BE2C (cell line): ENCODE data around the gene MAML2.

Experiments used
- DNase-seq: peaks from one replicate; pipeline ENCODE4 v3.0.0-alpha.2; 2020
- H3K27me3 ChIP-seq: fragments of 250-450 bp; sonication (Bioruptor Pico); 2 replicates; pipeline ENCODE4 v1.5.1; 2020; ENCODE audit warnings: mild to moderate bottlenecking
- H3K36me3 ChIP-seq: fragments of 250-450 bp; sonication (Bioruptor Pico); 2 replicates; pipeline ENCODE4 v1.5.1; 2020; ENCODE audit warnings: mild to moderate bottlenecking
- H3K4me1 ChIP-seq: fragments of 250-450 bp; sonication (Bioruptor Pico); 2 replicates; pipeline ENCODE4 v1.5.1; 2020
- H3K4me3 ChIP-seq: 2 replicates; pipeline ENCODE4 v1.5.1; 2011; ENCODE audit warnings: low read depth, low read length
- H3K9me3 ChIP-seq: fragments of 250-450 bp; sonication (Bioruptor Pico); 2 replicates; pipeline ENCODE4 v1.5.1; 2020
- CTCF ChIP-seq: IDR thresholded peaks from 2 replicates; pipeline ENCODE4 v1.5.1; 2012; ENCODE audit warnings: mild to moderate bottlenecking, low read depth, low read length

The MAML2 gene

GRCh38 chr11:96063053-96063452 lies 279.9 kb downstream of the MAML2 start:
- no peak for TF ChIP-seq CTCF

GRCh38 chr11:96062134-96062533 lies 280.9 kb downstream of the MAML2 start:
- no peak for DNase-seq
- Histone ChIP-seq H3K4me1 (peaks cover 8% of the 10 kb centered on the region), H3K4me3 (no peak overlapping the region), H3K36me3 (no peaks in the 10 kb centered on the region), H3K27me3 (no peaks in the 10 kb centered on the region), H3K9me3 (no peaks in the 10 kb centered on the region)
- no peak for TF ChIP-seq CTCF

More at GRCh38 chr11:96063053-96063452, 279.9 kb downstream of the MAML2 start:
- no peak overlapping the region for H3K4me3 ChIP-seq
- peaks cover 8% of the 10 kb centered on the region for H3K4me1 ChIP-seq
- DNase-seq, result no peak
- H3K9me3 ChIP-seq, result no peaks in the 10 kb centered on the region
- H3K27me3 ChIP-seq, result no peaks in the 10 kb centered on the region
- no peaks in the 10 kb centered on the region for H3K36me3 ChIP-seq

- no peaks in the 10 kb centered on the region for H3K36me3 ChIP-seq
- H3K4me1 ChIP-seq, result peaks cover 8% of the 10 kb centered on the region
- no peak for DNase-seq
- no peak for TF ChIP-seq CTCF
- H3K27me3 ChIP-seq, result no peaks in the 10 kb centered on the region
- no peaks in the 10 kb centered on the region for H3K9me3 ChIP-seq
- H3K4me3 ChIP-seq, result no peak overlapping the region
Measured at GRCh38 chr11:96061730-96062129, 281.3 kb downstream of the MAML2 start.

GRCh38 chr11:96061069-96061468 lies 281.9 kb downstream of the MAML2 start:
- DNase-seq, result no peak
- no peaks in the 10 kb centered on the region for H3K9me3 ChIP-seq
- H3K36me3 ChIP-seq, result no peaks in the 10 kb centered on the region
- H3K27me3 ChIP-seq, result no peaks in the 10 kb centered on the region
- no peak overlapping the region for H3K4me3 ChIP-seq
- TF ChIP-seq CTCF, result no peak
- peaks cover 8% of the 10 kb centered on the region for H3K4me1 ChIP-seq

- TF ChIP-seq CTCF, result no peak
- no peaks in the 10 kb centered on the region for H3K9me3 ChIP-seq
- no peaks in the 10 kb centered on the region for H3K36me3 ChIP-seq
Measured at GRCh38 chr11:96057502-96057901, 285.5 kb downstream of the MAML2 start.

GRCh38 chr11:96056576-96056975 lies 286.4 kb downstream of the MAML2 start:
- Histone ChIP-seq H3K27me3 (no peaks in the 10 kb centered on the region), H3K9me3 (no peaks in the 10 kb centered on the region), H3K4me3 (no peak overlapping the region), H3K4me1 (peaks cover 7% of the 10 kb centered on the region), H3K36me3 (no peaks in the 10 kb centered on the region)
- no peak for TF ChIP-seq CTCF
- DNase-seq, result no peak

More at GRCh38 chr11:96057502-96057901, 285.5 kb downstream of the MAML2 start:
- DNase-seq, result no peak
- Histone ChIP-seq H3K4me3 (no peak overlapping the region), H3K4me1 (peaks cover 12% of the 10 kb centered on the region), H3K27me3 (no peaks in the 10 kb centered on the region)
